GM06990 (cell line): ENCODE data around the gene KCNAB1.

Experiments
- DNase-seq: peaks from one replicate; pipeline ENCODE4 v3.0.0-alpha.2; 2011; ENCODE audit not compliant: insufficient read length; ENCODE audit errors: extremely low read depth
- H3K27me3 ChIP-seq: replicated peaks from 2 replicates; pipeline ENCODE4 v1.6.0; 2011; ENCODE audit warnings: low read length; ENCODE audit not compliant: control insufficient read depth, insufficient read depth
- H3K36me3 ChIP-seq: 2 replicates; pipeline ENCODE4 v1.5.1; 2011; ENCODE audit warnings: low read length; ENCODE audit not compliant: control insufficient read depth, insufficient read depth
- H3K4me3 ChIP-seq: replicated peaks from 2 replicates; pipeline ENCODE4 v1.5.1; 2011; ENCODE audit warnings: low read depth, mild to moderate bottlenecking, control low read depth, low read length
- CTCF ChIP-seq: IDR thresholded peaks from 2 replicates; pipeline ENCODE4 v1.5.1; 2011; ENCODE audit warnings: low read length, control low read depth, mild to moderate bottlenecking, inconsistent platforms; ENCODE audit not compliant: insufficient read depth, poor library complexity, severe bottlenecking

KCNAB1 gene

GRCh38 chr3:156516284-156516683 lies 395.9 kb downstream of the KCNAB1 start:
- Histone ChIP-seq H3K27me3 (no peaks in the 10 kb centered on the region), H3K4me3 (no peak overlapping the region), H3K36me3 (no peaks in the 10 kb centered on the region)
- no peak for DNase-seq
- TF ChIP-seq CTCF = no peak

- no peak for DNase-seq
Measured at GRCh38 chr3:156516961-156517360, 396.6 kb downstream of the KCNAB1 start.

GRCh38 chr3:156518726-156519125 lies 398.3 kb downstream of the KCNAB1 start:
- H3K36me3 ChIP-seq = no peaks in the 10 kb centered on the region
- no peak for DNase-seq
- no peaks in the 10 kb centered on the region for H3K27me3 ChIP-seq
- no peak overlapping the region for H3K4me3 ChIP-seq
- TF ChIP-seq CTCF = no peak

More at GRCh38 chr3:156516961-156517360, 396.6 kb downstream of the KCNAB1 start:
- Histone ChIP-seq H3K36me3 (no peaks in the 10 kb centered on the region), H3K4me3 (no peak overlapping the region), H3K27me3 (no peaks in the 10 kb centered on the region)
- no peak for TF ChIP-seq CTCF

- DNase-seq = no peak
- H3K4me3 ChIP-seq = no peak overlapping the region
- no peaks in the 10 kb centered on the region for H3K36me3 ChIP-seq
- TF ChIP-seq CTCF = no peak
- no peaks in the 10 kb centered on the region for H3K27me3 ChIP-seq
Measured at GRCh38 chr3:156519758-156520162, 399.4 kb downstream of the KCNAB1 start.

GRCh38 chr3:156522673-156523072 lies 402.3 kb downstream of the KCNAB1 start:
- no peak for TF ChIP-seq CTCF
- H3K36me3 ChIP-seq = no peaks in the 10 kb centered on the region
- no peak overlapping the region for H3K4me3 ChIP-seq
- H3K27me3 ChIP-seq = no peaks in the 10 kb centered on the region
- DNase-seq = no peak

- TF ChIP-seq CTCF = no peak
- H3K36me3 ChIP-seq = no peaks in the 10 kb centered on the region
- no peak for DNase-seq
- no peak overlapping the region for H3K4me3 ChIP-seq
- no peaks in the 10 kb centered on the region for H3K27me3 ChIP-seq
Measured at GRCh38 chr3:156525808-156526207, 405.4 kb downstream of the KCNAB1 start.
